Measurements from ENCODE around the gene B3GALT6.

B3GALT6 gene

GRCh38 chr1:1203561-1204424, 28.2 kb upstream of the B3GALT6 start:
- H3K27me3 ChIP-seq (ENCODE audit: control insufficient read depth, insufficient read depth, low read length): peaks cover 23% of the 10 kb centered on the region
- no peak overlapping the region for H3K4me3 ChIP-seq (ENCODE audit: low read depth, low read length)
- H3K9ac ChIP-seq (ENCODE audit: low read depth, low read length): no peak overlapping the region
- no peak overlapping the region for H3K27ac ChIP-seq (ENCODE audit: low read depth, low read length)
- H3K36me3 ChIP-seq (ENCODE audit: control insufficient read depth, insufficient read depth, low read length): no peaks in the 10 kb centered on the region
- no peaks in the 10 kb centered on the region for H3K9me3 ChIP-seq (ENCODE audit: control insufficient read depth, insufficient read depth, low read length)
- peaks cover 4% of the 10 kb centered on the region; the same call in 1 of the 2 replicates for H3K4me1 ChIP-seq (ENCODE audit: control insufficient read depth, insufficient read depth, low read length)

DNA sequence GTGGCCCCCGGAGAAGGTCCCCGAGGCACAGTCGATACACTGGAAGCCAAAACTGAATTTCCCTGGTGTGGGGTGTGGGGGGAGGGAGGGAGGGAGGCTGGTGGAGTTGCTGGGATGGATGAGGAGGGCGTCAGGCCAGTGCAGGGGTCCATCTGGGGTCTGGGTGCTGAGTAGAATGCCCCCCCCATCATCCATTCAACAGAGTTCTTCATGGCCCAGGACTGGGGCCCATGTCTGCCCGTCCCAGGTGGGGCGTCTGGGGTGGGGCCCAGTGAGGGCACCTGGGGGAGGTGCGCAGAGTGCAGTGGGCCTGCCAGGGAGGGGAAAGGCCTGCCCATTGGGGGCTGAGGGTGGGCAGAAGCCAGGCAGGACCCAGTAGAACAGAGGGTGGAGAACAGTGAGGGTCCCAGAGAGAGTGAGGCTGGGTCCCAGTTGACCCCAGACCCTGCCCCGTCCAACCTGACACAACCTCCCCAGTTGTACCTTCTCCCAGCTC, 27.6 kb upstream of the B3GALT6 start:
- Histone ChIP-seq H3K9me3 (ENCODE audit: control insufficient read depth, insufficient read depth, low read length) (no peaks in the 10 kb centered on the region), H3K4me1 (ENCODE audit: control insufficient read depth, insufficient read depth, low read length) (peaks cover 4% of the 10 kb centered on the region; the same call in 1 of the 2 replicates), H3K9ac (ENCODE audit: low read depth, low read length) (no peak overlapping the region), H3K27ac (ENCODE audit: low read depth, low read length) (no peak overlapping the region), H3K36me3 (ENCODE audit: control insufficient read depth, insufficient read depth, low read length) (no peaks in the 10 kb centered on the region), H3K27me3 (ENCODE audit: control insufficient read depth, insufficient read depth, low read length) (peaks cover 23% of the 10 kb centered on the region), H3K4me3 (ENCODE audit: low read depth, low read length) (no peak overlapping the region)

DNA sequence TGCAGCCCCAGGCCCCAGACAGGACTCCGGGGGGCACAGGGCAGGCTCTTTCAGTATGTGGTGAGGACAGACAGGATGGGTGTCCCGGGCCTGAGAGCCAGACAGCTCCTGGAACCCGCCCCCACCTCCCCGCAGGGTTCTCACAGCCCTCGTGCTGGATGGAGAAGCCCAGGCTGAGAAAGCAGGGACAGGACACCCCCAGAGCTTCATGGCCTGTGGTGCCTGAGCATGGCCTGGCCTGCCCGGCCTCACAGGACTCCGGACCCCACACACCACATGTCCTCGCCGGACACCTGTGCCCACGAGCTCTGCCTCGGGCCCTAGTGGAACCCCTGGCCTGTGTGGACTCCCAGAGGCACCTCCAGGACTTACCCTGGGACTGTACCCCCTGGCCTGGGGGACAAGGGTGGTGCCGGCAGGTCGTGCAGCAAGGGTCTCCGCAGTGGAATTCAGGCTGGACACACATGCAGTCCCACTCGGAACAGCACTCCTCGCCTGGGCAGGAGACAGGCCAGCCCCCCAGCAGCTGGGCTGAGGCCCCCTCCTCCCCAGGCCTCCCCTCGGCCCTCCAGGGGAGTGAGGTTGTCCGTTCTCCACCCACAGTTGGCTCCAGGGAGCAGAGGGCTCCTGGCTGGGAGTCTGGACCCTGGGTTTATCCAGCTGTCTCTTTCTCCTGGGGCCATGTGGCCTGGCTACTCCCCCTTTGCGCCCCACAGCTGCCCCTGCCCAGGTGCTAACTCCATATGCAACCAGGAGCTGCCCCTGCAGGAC, 26.9 kb upstream of the B3GALT6 start:
- peaks cover 4% of the 10 kb centered on the region; the same call in 1 of the 2 replicates for H3K4me1 ChIP-seq (ENCODE audit: control insufficient read depth, insufficient read depth, low read length)

GRCh38 chr1:1205769-1206375, 26.2 kb upstream of the B3GALT6 start:
- no peak overlapping the region for H3K27ac ChIP-seq (ENCODE audit: low read depth, low read length)
- H3K9ac ChIP-seq (ENCODE audit: low read depth, low read length): no peak overlapping the region
- H3K27me3 ChIP-seq (ENCODE audit: control insufficient read depth, insufficient read depth, low read length): peaks cover 21% of the 10 kb centered on the region
- peak overlapping the region; percentile 53 for H3K4me3 ChIP-seq (ENCODE audit: low read depth, low read length)
- H3K9me3 ChIP-seq (ENCODE audit: control insufficient read depth, insufficient read depth, low read length): no peaks in the 10 kb centered on the region
- no peaks in the 10 kb centered on the region for H3K36me3 ChIP-seq (ENCODE audit: control insufficient read depth, insufficient read depth, low read length)
- H3K4me1 ChIP-seq (ENCODE audit: control insufficient read depth, insufficient read depth, low read length): peaks cover 4% of the 10 kb centered on the region; the same call in 1 of the 2 replicates

More for the DNA sequence above, 26.9 kb upstream of the B3GALT6 start:
- H3K27me3 ChIP-seq (ENCODE audit: control insufficient read depth, insufficient read depth, low read length): peaks cover 23% of the 10 kb centered on the region
- no peaks in the 10 kb centered on the region for H3K9me3 ChIP-seq (ENCODE audit: control insufficient read depth, insufficient read depth, low read length)
- no peaks in the 10 kb centered on the region for H3K36me3 ChIP-seq (ENCODE audit: control insufficient read depth, insufficient read depth, low read length)
- H3K27ac ChIP-seq (ENCODE audit: low read depth, low read length): no peak overlapping the region
- no peak overlapping the region for H3K4me3 ChIP-seq (ENCODE audit: low read depth, low read length)
- H3K9ac ChIP-seq (ENCODE audit: low read depth, low read length): no peak overlapping the region

DNA sequence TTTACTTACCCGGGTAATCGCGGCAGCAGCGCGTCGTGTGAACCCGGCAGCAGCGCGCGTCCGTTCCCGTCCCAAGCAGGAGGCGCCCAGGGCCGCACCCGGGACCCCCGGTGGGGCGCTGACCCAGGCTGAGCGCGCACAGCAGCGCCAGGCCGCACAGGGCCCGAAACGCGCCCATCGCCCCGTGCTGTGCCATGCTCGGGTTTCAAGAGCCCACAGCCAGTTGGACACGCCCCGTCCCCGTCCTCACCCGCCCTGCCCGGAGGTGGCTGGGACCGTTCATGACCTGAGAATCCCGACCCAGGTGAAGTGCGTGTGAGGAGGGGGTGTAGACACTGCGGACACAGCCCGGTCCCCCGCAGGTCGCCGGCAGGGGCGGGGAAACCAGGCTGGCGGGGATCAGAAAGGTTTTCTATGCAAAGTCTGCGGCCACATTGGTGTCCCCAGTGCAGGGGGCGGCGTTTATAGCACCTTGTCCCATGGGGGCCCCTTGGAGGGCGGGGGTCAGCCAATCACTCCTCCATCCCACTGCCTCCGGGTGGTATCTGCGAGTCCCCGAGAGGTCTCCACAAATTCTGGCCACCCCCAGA, 25.6 kb upstream of the B3GALT6 start, which contains the start of gene TNFRSF18:
Gene TNFRSF18 (minus strand): TSS at position 217 of the 590 bp plus-strand sequence. CDS start 21 bp downstream, at position 196.
- Histone ChIP-seq H3K4me3 (ENCODE audit: low read depth, low read length) (peak within 1 kb of the TSS; percentile 53), H3K9ac (ENCODE audit: low read depth, low read length) (no peak within 1 kb of the TSS), H3K9me3 (ENCODE audit: control insufficient read depth, insufficient read depth, low read length) (no peaks in the 10 kb centered on the region), H3K27me3 (ENCODE audit: control insufficient read depth, insufficient read depth, low read length) (peaks cover 21% of the 10 kb centered on the region), H3K4me1 (ENCODE audit: control insufficient read depth, insufficient read depth, low read length) (peaks cover 4% of the 10 kb centered on the region; the same call in 1 of the 2 replicates), H3K27ac (ENCODE audit: low read depth, low read length) (no peak within 1 kb of the TSS), H3K36me3 (ENCODE audit: control insufficient read depth, insufficient read depth, low read length) (no peaks in the 10 kb centered on the region)

DNA sequence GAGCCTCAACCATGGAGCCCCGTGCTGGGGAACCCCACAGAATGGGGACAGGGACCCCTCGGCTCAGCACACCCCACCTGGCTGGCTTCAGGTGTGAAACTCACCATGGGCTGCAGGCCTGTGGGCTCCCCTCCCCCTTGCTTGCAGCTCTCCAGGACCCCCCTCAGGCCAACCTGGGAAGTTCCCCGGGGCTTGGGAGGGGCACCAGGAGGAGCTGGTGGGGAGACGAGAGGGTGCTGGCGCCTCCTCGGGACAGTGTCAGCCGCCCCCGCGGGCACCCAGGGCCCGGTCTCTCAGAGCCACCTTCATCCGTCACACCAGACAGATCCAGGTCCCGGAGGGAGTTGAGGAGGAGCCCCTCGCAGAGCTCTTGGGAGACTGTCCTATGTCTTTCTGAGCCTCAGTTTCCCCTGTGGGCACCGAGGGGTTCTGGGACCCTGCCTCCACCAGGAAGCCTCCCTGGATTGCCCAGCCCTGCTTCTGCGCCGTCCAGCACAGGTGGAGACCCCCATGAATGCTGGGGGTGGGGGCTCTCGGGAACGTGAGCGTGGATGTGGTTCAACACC, 25.0 kb upstream of the B3GALT6 start:
- no peak overlapping the region; the same call in 1 of the 2 replicates for H3K4me3 ChIP-seq (ENCODE audit: low read depth, low read length)
- H3K36me3 ChIP-seq (ENCODE audit: control insufficient read depth, insufficient read depth, low read length): no peaks in the 10 kb centered on the region
- H3K9ac ChIP-seq (ENCODE audit: low read depth, low read length): no peak overlapping the region
- peaks cover 21% of the 10 kb centered on the region for H3K27me3 ChIP-seq (ENCODE audit: control insufficient read depth, insufficient read depth, low read length)
- peaks cover 4% of the 10 kb centered on the region; the same call in 1 of the 2 replicates for H3K4me1 ChIP-seq (ENCODE audit: control insufficient read depth, insufficient read depth, low read length)
- H3K9me3 ChIP-seq (ENCODE audit: control insufficient read depth, insufficient read depth, low read length): no peaks in the 10 kb centered on the region
- no peak overlapping the region for H3K27ac ChIP-seq (ENCODE audit: low read depth, low read length)

- H3K4me3 ChIP-seq (ENCODE audit: low read depth, low read length): no peak overlapping the region
- H3K27ac ChIP-seq (ENCODE audit: low read depth, low read length): no peak overlapping the region
- no peak overlapping the region for H3K9ac ChIP-seq (ENCODE audit: low read depth, low read length)
- H3K27me3 ChIP-seq (ENCODE audit: control insufficient read depth, insufficient read depth, low read length): peaks cover 21% of the 10 kb centered on the region
- peaks cover 4% of the 10 kb centered on the region; the same call in 1 of the 2 replicates for H3K4me1 ChIP-seq (ENCODE audit: control insufficient read depth, insufficient read depth, low read length)
- H3K36me3 ChIP-seq (ENCODE audit: control insufficient read depth, insufficient read depth, low read length): no peaks in the 10 kb centered on the region
- H3K9me3 ChIP-seq (ENCODE audit: control insufficient read depth, insufficient read depth, low read length): no peaks in the 10 kb centered on the region
These were observed 24.5 kb upstream of the B3GALT6 start for GRCh38 chr1:1207571-1207892.

GRCh38 chr1:1208713-1209433, 23.2 kb upstream of the B3GALT6 start:
- Histone ChIP-seq H3K27ac (ENCODE audit: low read depth, low read length) (no peak overlapping the region), H3K9ac (ENCODE audit: low read depth, low read length) (no peak overlapping the region), H3K4me1 (ENCODE audit: control insufficient read depth, insufficient read depth, low read length) (peaks cover 4% of the 10 kb centered on the region; the same call in 1 of the 2 replicates), H3K27me3 (ENCODE audit: control insufficient read depth, insufficient read depth, low read length) (peaks cover 21% of the 10 kb centered on the region), H3K36me3 (ENCODE audit: control insufficient read depth, insufficient read depth, low read length) (no peaks in the 10 kb centered on the region), H3K4me3 (ENCODE audit: low read depth, low read length) (no peak overlapping the region), H3K9me3 (ENCODE audit: control insufficient read depth, insufficient read depth, low read length) (no peaks in the 10 kb centered on the region)

GRCh38 chr1:1210726-1211540, 21.1 kb upstream of the B3GALT6 start:
- no peak overlapping the region for H3K9ac ChIP-seq (ENCODE audit: low read depth, low read length)
- H3K27me3 ChIP-seq (ENCODE audit: control insufficient read depth, insufficient read depth, low read length): peaks cover 14% of the 10 kb centered on the region
- no peaks in the 10 kb centered on the region for H3K9me3 ChIP-seq (ENCODE audit: control insufficient read depth, insufficient read depth, low read length)
- H3K4me1 ChIP-seq (ENCODE audit: control insufficient read depth, insufficient read depth, low read length): peaks cover 2% of the 10 kb centered on the region; the same call in 1 of the 2 replicates
- H3K4me3 ChIP-seq (ENCODE audit: low read depth, low read length): no peak overlapping the region
- no peaks in the 10 kb centered on the region for H3K36me3 ChIP-seq (ENCODE audit: control insufficient read depth, insufficient read depth, low read length)
- H3K27ac ChIP-seq (ENCODE audit: low read depth, low read length): no peak overlapping the region

All from HUES48 (cell line).